Pancreas (tissue), 10 donors: Measurements from ENCODE around the gene RTN3. TPM values are rescaled to one million over a fixed set of nuclear protein-coding genes. Genes with fewer than 3 reads are reported as not detected.
A peak's percentile ranks its signal among the peaks of the same experiment; 100 is the strongest.

Experiments
- ATAC-seq, 4 donors: fragments of 200-7000 bp; cut with Tn5 transposase; one replicate each; pipeline versions ENCODE4 v1.8.0 to v1.9.1; 2020; ENCODE audit warnings: mild to moderate bottlenecking in 4 of 4, moderate library complexity in 4 of 4
- DNase-seq, 6 donors: peaks; one replicate each; pipeline ENCODE4 v3.0.0-alpha.2; 2020
- FAIRE-seq: peaks from 2 replicates; lab custom pipeline; 2012; peaks lifted over from hg19 to GRCh38; lab: Jason Lieb, UNC
- H3K27ac ChIP-seq, 4 donors: fragments of 200-600 bp; sonication (generic); 1 replicate in 3 of 4; 2 replicates in 1 of 4; pipeline versions ENCODE4 v1.5.0 to v1.8.0; 2020
- H3K27me3 ChIP-seq, 4 donors: fragments of 200-600 bp; one replicate each; pipeline ENCODE4 v1.8.0; 2021
- H3K36me3 ChIP-seq, 3 donors: fragments of 200-600 bp; sonication (generic) in 1 of 3; one replicate each; pipeline versions ENCODE4 v1.5.0 to v1.8.0; 2020 to 2021
- H3K4me1 ChIP-seq, 3 donors: fragments of 200-600 bp; one replicate each; pipeline ENCODE4 v1.8.0; 2021
- H3K4me3 ChIP-seq, 4 donors: fragments of 200-600 bp; sonication (generic) in 2 of 4; one replicate each; pipeline versions ENCODE4 v1.5.0 to v1.8.0; 2020 to 2021
- H3K9me3 ChIP-seq, 4 donors: fragments of 200-600 bp; one replicate each; pipeline ENCODE4 v1.8.0; 2021
- WGBS, 2 donors: extraction: QIAGEN DNeasy Blood & Tissue Kit; methylation state at CpG; one replicate each; pipeline ENCODE4 v1.1.7; 2013; 5-methylcytosine and 5-hydroxymethylcytosine counted together
- intact Hi-C, 3 donors: fragments of 100-400 bp; cut with DNase I; formaldehyde crosslinking; loops; one replicate each; pipeline versions ENCODE4 v1.11.1 to v1.14.2; 2022
- polyA plus RNA-seq, 2 donors: library from polyadenylated mRNA; stranded (reverse); fragments of 200-250 nt; gene quantifications; one replicate each; pipeline ENCODE4 v1.2.3, GENCODE V29; 2013
- total RNA-seq, 6 donors: library from RNA; stranded (reverse); fragmentation: NEBNext Ultra II Directional in 4 of 6; extraction: Animal tissue kit (Norgen Biotek cat#: 25700) in 4 of 6; gene quantifications; one replicate each; pipeline versions ENCODE4 v1.2.1 to v1.2.4, GENCODE V29; 2021 to 2023
- TF ChIP-seq, protein P1 (sequence below), 4 donors: fragments of 200-600 bp; sonication (generic) in 3 of 4; IDR thresholded peaks; one replicate each; pipeline versions ENCODE4 v1.5.0 to v1.8.0; 2021; ENCODE audit warnings: antibody characterized with exemption in 4 of 4
- donor health status: healthy with polysubstance abuse.
- donor health status: DM: no; HTN: no; CAD: no; lungs with moderate emphysema.
- donor health status: DM: no; HTN: no; CAD: no.
- donor health status: control.
- donor health status: control.
- donor health status: Bipolar disorder and iron deficiency.
- donor health status: DM: yes; HTN: yes; CAD: no.
- donor health status: DM: no; HTN: no; CAD: no.
- donor health status: DM: no; HTN: no; CAD: no.
- donor health status: DM: yes; HTN: yes; CAD: no.

Gene RTN3
- total and polyA plus RNA-seq, 8 donors, result 40.2 to 79.6 (median 63.9) TPM

DNA sequence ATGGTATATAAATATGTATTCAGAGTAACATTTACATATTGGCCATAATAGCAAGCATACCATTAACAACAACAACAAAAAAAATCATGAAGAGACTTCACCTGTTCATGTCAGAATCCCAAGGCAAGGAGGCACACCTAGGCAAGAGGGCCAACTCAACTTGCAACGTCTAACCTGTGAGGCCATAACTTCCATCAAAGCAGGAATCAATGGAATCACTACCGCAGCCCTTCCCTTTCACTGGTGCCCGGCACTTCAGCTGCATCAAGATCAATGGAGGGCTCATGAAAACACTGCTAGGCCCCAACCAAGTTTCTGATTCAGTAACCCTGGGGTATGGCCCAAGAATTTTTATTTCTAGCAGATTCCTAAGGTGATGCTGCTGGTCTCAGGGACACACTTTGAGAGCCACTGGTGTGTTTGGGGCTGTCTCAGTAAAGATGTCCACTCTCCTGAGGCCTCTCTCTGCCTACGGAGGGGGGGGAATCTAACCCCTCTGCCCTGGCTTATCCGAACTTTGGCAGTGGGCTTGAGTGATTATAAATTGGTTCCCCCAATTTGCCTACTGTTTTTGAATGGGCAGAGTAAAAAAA, 79.3 kb downstream of the RTN3 start:
- TF ChIP-seq, protein P1, sequence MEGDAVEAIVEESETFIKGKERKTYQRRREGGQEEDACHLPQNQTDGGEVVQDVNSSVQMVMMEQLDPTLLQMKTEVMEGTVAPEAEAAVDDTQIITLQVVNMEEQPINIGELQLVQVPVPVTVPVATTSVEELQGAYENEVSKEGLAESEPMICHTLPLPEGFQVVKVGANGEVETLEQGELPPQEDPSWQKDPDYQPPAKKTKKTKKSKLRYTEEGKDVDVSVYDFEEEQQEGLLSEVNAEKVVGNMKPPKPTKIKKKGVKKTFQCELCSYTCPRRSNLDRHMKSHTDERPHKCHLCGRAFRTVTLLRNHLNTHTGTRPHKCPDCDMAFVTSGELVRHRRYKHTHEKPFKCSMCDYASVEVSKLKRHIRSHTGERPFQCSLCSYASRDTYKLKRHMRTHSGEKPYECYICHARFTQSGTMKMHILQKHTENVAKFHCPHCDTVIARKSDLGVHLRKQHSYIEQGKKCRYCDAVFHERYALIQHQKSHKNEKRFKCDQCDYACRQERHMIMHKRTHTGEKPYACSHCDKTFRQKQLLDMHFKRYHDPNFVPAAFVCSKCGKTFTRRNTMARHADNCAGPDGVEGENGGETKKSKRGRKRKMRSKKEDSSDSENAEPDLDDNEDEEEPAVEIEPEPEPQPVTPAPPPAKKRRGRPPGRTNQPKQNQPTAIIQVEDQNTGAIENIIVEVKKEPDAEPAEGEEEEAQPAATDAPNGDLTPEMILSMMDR (IDR thresholded peaks at IDR 0.05), result no peak
- H3K27me3 ChIP-seq, result no peaks in the 10 kb centered on the region
- 79 to 82% methylated on average over 5 of the region's 5 CpGs for WGBS, 2 donors
- no peaks in the 10 kb centered on the region for H3K9me3 ChIP-seq
- ATAC-seq (no peak), DNase-seq (no peak), FAIRE-seq (no peak)
- intact Hi-C loops, result loop anchor here in 2 of 3 donors (10.0 kb wide), 2 partner anchors 74 to 184 kb away; partner anchors contain the start of gene MARK2 (in 1 of the 2)
- H3K4me3 ChIP-seq, result no peak overlapping the region
- H3K36me3 ChIP-seq, result peaks cover 0 to 18% (median 0%) of the 10 kb centered on the region in 3 donors
- H3K4me1 ChIP-seq, result peaks cover 0 to 6% (median 4%) of the 10 kb centered on the region in 3 donors
- H3K27ac ChIP-seq, result no peak overlapping the region

- WGBS, 2 donors, result 79 to 81% methylated on average over 10 of the region's 10 CpGs
- intact Hi-C loops, result loop anchor here in 2 of 3 donors (10.0 kb wide), 2 partner anchors 74 to 184 kb away; partner anchors contain the start of gene MARK2 (in 1 of the 2)
- FAIRE-seq, result no peak
- H3K4me3 ChIP-seq, result no peak overlapping the region
- ATAC-seq, result no peak
- H3K27ac ChIP-seq, result no peak overlapping the region
- DNase-seq, result peak in 1 of 6 donors; percentile 19
- H3K9me3 ChIP-seq, result no peaks in the 10 kb centered on the region
- H3K4me1 ChIP-seq, result peaks cover 0 to 6% (median 4%) of the 10 kb centered on the region in 3 donors
- TF ChIP-seq, protein P1 (IDR thresholded peaks at IDR 0.05), result no peak
- H3K36me3 ChIP-seq, result peaks cover 0 to 18% (median 0%) of the 10 kb centered on the region in 3 donors
- no peaks in the 10 kb centered on the region for H3K27me3 ChIP-seq
Observed at GRCh38 chr11:63761188-63761587, 79.9 kb downstream of the RTN3 start.

- ATAC-seq, result peak in 1 of 4 donors; percentile 3
Observed at GRCh38 chr11:63761931-63762653, 80.8 kb downstream of the RTN3 start.

GRCh38 chr11:63762654-63763495, 81.6 kb downstream of the RTN3 start:
- ATAC-seq, result peak; percentile 32 to 64 (median 56)
- no peaks in the 10 kb centered on the region for H3K27me3 ChIP-seq
- H3K36me3 ChIP-seq, result peaks cover 0 to 14% (median 0%) of the 10 kb centered on the region in 3 donors
- H3K4me3 ChIP-seq, result peak overlapping the region; percentile 12 to 42 (median 27)
- peak in 5 of 6 donors; percentile 31 to 70 (median 40) for DNase-seq
- H3K9me3 ChIP-seq, result no peaks in the 10 kb centered on the region
- FAIRE-seq, result no peak
- TF ChIP-seq, protein P1 (IDR thresholded peaks at IDR 0.05), result no peak
- no peak overlapping the region for H3K27ac ChIP-seq
- WGBS, 2 donors, result 63 to 66% methylated on average over 85 to 96 of the region's 96 CpGs
- intact Hi-C loops, result loop anchor here in 2 of 3 donors (10.0 kb wide), 2 partner anchors 72 to 182 kb away; partner anchors contain the start of gene MARK2 (in 1 of the 2)
- peaks cover 0 to 3% (median 0%) of the 10 kb centered on the region in 3 donors for H3K4me1 ChIP-seq

More at GRCh38 chr11:63761931-63762653, 80.8 kb downstream of the RTN3 start:
- TF ChIP-seq, protein P1 (IDR thresholded peaks at IDR 0.05), result no peak
- FAIRE-seq, result no peak
- Histone ChIP-seq H3K9me3 (no peaks in the 10 kb centered on the region), H3K27me3 (no peaks in the 10 kb centered on the region), H3K27ac (no peak overlapping the region), H3K4me1 (peaks cover 0 to 3% (median 3%) of the 10 kb centered on the region in 3 donors), H3K36me3 (peaks cover 0 to 18% (median 0%) of the 10 kb centered on the region in 3 donors), H3K4me3 (peak overlapping the region in 3 of 4 donors; percentile 12 to 42 (median 39))
- intact Hi-C loops, result loop anchor here in 2 of 3 donors (10.0 kb wide), 2 partner anchors 73 to 183 kb away; partner anchors contain the start of gene MARK2 (in 1 of the 2)
- WGBS, 2 donors, result 65 to 69% methylated on average over 34 of the region's 34 CpGs
- peak in 4 of 6 donors; percentile 26 to 83 (median 46) for DNase-seq
